ENCODE data around the gene ADAMTS14. TPM values are rescaled to one million over a fixed set of nuclear protein-coding genes. Genes with fewer than 3 reads are reported as not detected.

ADAMTS14 gene
- total RNA-seq, 1 donor from 2014 or later = 29.8 TPM

DNA sequence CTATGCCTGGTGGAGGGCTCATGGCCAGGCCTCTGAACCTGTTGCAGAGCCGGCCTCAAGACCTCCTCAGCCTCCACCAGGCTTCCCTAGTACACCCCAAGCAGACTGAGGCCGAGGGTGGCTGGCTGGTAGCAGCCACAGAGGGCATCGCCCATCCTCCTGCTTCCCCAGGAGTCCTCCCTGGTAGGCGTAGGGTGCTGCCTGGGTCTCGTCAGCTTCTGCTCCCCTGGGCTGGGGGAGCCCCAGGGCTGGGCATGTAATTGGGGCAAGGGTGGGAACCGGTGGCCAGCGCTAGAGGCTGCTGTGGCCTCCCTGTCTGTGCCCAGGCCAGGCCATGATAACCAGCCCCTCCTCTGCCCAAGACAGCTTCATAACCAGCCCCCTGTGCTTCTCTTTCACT lies 80.3 kb downstream of the ADAMTS14 start:
- TF ChIP-seq CTCF (IDR thresholded peaks at IDR 0.05; ENCODE audit: partially characterized antibody, unreplicated experiment) = no peak
- Mint-ChIP-seq H3K9me3 (ENCODE audit: unreplicated experiment) (peaks cover 12% of the 10 kb centered on the region), H3K4me3 (ENCODE audit: unreplicated experiment) (no peak overlapping the region), H3K36me3 (ENCODE audit: unreplicated experiment) (peaks cover 7% of the 10 kb centered on the region), H3K4me1 (ENCODE audit: low read depth, unreplicated experiment) (peaks cover 11% of the 10 kb centered on the region), H3K27ac (ENCODE audit: unreplicated experiment) (no peak overlapping the region), H3K27me3 (ENCODE audit: unreplicated experiment) (peaks cover 2% of the 10 kb centered on the region)
- no peak for DNase-seq

GRCh38 chr10:70753026-70753663 lies 80.8 kb downstream of the ADAMTS14 start:
- Mint-ChIP-seq H3K9me3 (ENCODE audit: unreplicated experiment) (peaks cover 12% of the 10 kb centered on the region), H3K36me3 (ENCODE audit: unreplicated experiment) (peaks cover 7% of the 10 kb centered on the region), H3K27me3 (ENCODE audit: unreplicated experiment) (peaks cover 2% of the 10 kb centered on the region), H3K4me3 (ENCODE audit: unreplicated experiment) (no peak overlapping the region), H3K27ac (ENCODE audit: unreplicated experiment) (peak overlapping the region; percentile 55), H3K4me1 (ENCODE audit: low read depth, unreplicated experiment) (peaks cover 11% of the 10 kb centered on the region)
- no peak for DNase-seq
- TF ChIP-seq CTCF (IDR thresholded peaks at IDR 0.05; ENCODE audit: partially characterized antibody, unreplicated experiment) = no peak

GRCh38 chr10:70753841-70754621 lies 81.7 kb downstream of the ADAMTS14 start:
- peaks cover 7% of the 10 kb centered on the region for H3K36me3 Mint-ChIP-seq (ENCODE audit: unreplicated experiment)
- H3K4me1 Mint-ChIP-seq (ENCODE audit: low read depth, unreplicated experiment) = peaks cover 15% of the 10 kb centered on the region
- H3K27me3 Mint-ChIP-seq (ENCODE audit: unreplicated experiment) = peaks cover 2% of the 10 kb centered on the region
- peak overlapping the region; percentile 31 for H3K27ac Mint-ChIP-seq (ENCODE audit: unreplicated experiment)
- no peak for DNase-seq
- peaks cover 10% of the 10 kb centered on the region for H3K9me3 Mint-ChIP-seq (ENCODE audit: unreplicated experiment)
- no peak for TF ChIP-seq CTCF (IDR thresholded peaks at IDR 0.05; ENCODE audit: partially characterized antibody, unreplicated experiment)
- H3K4me3 Mint-ChIP-seq (ENCODE audit: unreplicated experiment) = no peak overlapping the region

- peak overlapping the region; percentile 59 for H3K27ac Mint-ChIP-seq (ENCODE audit: unreplicated experiment)
- TF ChIP-seq CTCF (IDR thresholded peaks at IDR 0.05; ENCODE audit: partially characterized antibody, unreplicated experiment) = no peak
- H3K4me1 Mint-ChIP-seq (ENCODE audit: low read depth, unreplicated experiment) = peaks cover 23% of the 10 kb centered on the region
- H3K27me3 Mint-ChIP-seq (ENCODE audit: unreplicated experiment) = peaks cover 3% of the 10 kb centered on the region
- no peak for DNase-seq
- H3K36me3 Mint-ChIP-seq (ENCODE audit: unreplicated experiment) = no peaks in the 10 kb centered on the region
- peaks cover 7% of the 10 kb centered on the region for H3K9me3 Mint-ChIP-seq (ENCODE audit: unreplicated experiment)
- no peak overlapping the region for H3K4me3 Mint-ChIP-seq (ENCODE audit: unreplicated experiment)
Measured at GRCh38 chr10:70756700-70757360, 84.5 kb downstream of the ADAMTS14 start.

All from glutamatergic neuron (in vitro differentiated cells).